Vagina (tissue), 2 donors: Measurements from ENCODE around the gene ATP8A2. TPM values are rescaled to one million over a fixed set of nuclear protein-coding genes. Genes with fewer than 3 reads are reported as not detected.

ENCODE experiments used
- DNase-seq, 2 donors: peaks; one replicate each; pipeline ENCODE4 v3.0.0-alpha.2; 2017; ENCODE audit errors: extremely low spot score in 2 of 2
- H3K27ac ChIP-seq: fragments of 200-600 bp; sonication (generic); one replicate; pipeline ENCODE4 v1.5.1; 2019
- H3K27me3 ChIP-seq: fragments of 200-600 bp; sonication (generic); one replicate; pipeline ENCODE4 v1.5.1; 2019
- H3K36me3 ChIP-seq, 2 donors: fragments of 200-600 bp; sonication (generic); one replicate each; pipeline ENCODE4 v1.5.1; 2017 to 2019
- H3K4me1 ChIP-seq: fragments of 200-600 bp; sonication (generic); one replicate; pipeline ENCODE4 v1.5.1; 2019
- H3K4me3 ChIP-seq, 2 donors: fragments of 200-600 bp; sonication (generic); 1 replicate in 1 of 2; 2 replicates in 1 of 2; pipeline ENCODE4 v1.5.1; 2016 to 2019
- H3K9me3 ChIP-seq: fragments of 200-600 bp; sonication (generic); one replicate; pipeline ENCODE4 v1.5.1; 2019
- POLR2A ChIP-seq, 2 donors: fragments of 450-650 bp; IDR thresholded peaks; one replicate each; pipeline ENCODE4 v1.6.1; 2017; ENCODE audit warnings: antibody characterized with exemption in 2 of 2, mild to moderate bottlenecking in 2 of 2, moderate library complexity in 2 of 2
- POLR2AphosphoS5 ChIP-seq, 2 donors: sonication (generic); formaldehyde crosslinking; IDR thresholded peaks; one replicate each; pipeline ENCODE4 v1.9.0; 2017; ENCODE audit warnings: antibody characterized with exemption in 2 of 2, mild to moderate bottlenecking in 2 of 2, low read depth in 1 of 2; ENCODE audit not compliant: insufficient read depth in 1 of 2
- intact Hi-C: fragments of 100-400 bp; cut with DNase I; formaldehyde crosslinking; loops from one replicate; pipeline ENCODE4 v1.15.1; 2023
- total RNA-seq: library from RNA; depleted of rRNA; stranded (reverse); fragments of >200 nt; gene quantifications from one replicate; pipeline ENCODE4 v1.2.3, GENCODE V29; 2016
- TF ChIP-seq, protein P1 (sequence below), 3 experiments: fragments of 450-650 bp in 2 of 3; fragments of 200-600 bp in 1 of 3; sonication (generic) in 1 of 3; IDR thresholded peaks; one replicate each; pipeline ENCODE4 v1.5.1; 2017 to 2019; ENCODE audit warnings: antibody characterized with exemption in 3 of 3, mild to moderate bottlenecking in 2 of 3, moderate library complexity in 2 of 3

Gene ATP8A2
- total RNA-seq, 1 donor from 2014 or later: 1.5 TPM

DNA sequence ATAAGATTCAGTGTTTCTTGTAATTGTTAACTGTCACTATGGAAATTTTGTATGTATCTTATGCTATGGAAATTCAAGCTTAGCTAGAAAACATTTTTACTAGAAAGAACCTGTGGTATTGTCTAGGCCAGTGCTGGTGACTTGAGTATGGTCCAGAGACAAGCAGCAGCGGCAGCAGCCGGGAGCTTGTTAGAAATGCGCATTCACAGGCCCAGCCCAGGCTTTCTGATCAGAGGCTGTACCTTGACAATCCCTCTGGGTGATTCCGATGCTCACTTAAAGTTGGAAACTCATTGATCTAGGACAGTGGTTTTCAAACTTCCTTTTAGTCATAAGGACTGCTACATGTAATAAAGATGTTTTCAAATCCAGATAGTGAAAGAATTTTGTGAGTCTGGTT lies 392.6 kb downstream of the ATP8A2 start:
- Histone ChIP-seq H3K27me3 (no peaks in the 10 kb centered on the region), H3K4me1 (no peaks in the 10 kb centered on the region), H3K4me3 (no peak overlapping the region), H3K27ac (no peak overlapping the region), H3K36me3 (no peaks in the 10 kb centered on the region), H3K9me3 (no peaks in the 10 kb centered on the region)
- intact Hi-C loops: no loop called here
- TF ChIP-seq, protein P1, sequence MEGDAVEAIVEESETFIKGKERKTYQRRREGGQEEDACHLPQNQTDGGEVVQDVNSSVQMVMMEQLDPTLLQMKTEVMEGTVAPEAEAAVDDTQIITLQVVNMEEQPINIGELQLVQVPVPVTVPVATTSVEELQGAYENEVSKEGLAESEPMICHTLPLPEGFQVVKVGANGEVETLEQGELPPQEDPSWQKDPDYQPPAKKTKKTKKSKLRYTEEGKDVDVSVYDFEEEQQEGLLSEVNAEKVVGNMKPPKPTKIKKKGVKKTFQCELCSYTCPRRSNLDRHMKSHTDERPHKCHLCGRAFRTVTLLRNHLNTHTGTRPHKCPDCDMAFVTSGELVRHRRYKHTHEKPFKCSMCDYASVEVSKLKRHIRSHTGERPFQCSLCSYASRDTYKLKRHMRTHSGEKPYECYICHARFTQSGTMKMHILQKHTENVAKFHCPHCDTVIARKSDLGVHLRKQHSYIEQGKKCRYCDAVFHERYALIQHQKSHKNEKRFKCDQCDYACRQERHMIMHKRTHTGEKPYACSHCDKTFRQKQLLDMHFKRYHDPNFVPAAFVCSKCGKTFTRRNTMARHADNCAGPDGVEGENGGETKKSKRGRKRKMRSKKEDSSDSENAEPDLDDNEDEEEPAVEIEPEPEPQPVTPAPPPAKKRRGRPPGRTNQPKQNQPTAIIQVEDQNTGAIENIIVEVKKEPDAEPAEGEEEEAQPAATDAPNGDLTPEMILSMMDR (IDR thresholded peaks at IDR 0.05): no peak
- no peak for TF ChIP-seq POLR2A (IDR thresholded peaks at IDR 0.05)
- TF ChIP-seq POLR2AphosphoS5 (IDR thresholded peaks at IDR 0.05; ENCODE audit: insufficient read depth in 1 of 2, low read depth in 1 of 2): no peak
- DNase-seq: no peak

DNA sequence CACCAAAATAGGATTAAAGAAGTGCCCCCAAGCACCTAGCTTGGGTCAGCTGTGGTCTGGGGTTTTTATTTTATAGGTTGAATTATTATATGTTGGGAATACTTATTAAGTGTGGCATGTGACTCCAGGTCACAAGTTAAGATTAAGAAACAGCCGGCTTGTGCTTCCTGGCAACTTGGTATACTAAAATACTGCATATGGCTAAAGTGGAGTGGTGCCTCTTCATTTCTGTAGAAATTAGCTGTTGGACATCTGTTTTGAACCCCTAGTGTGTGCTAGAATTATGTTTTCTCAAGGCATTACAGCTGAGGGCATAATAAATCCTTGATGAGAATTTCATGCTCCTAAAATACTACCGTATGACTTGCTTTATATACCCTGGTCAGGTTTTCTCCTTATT lies 393.5 kb downstream of the ATP8A2 start:
- intact Hi-C loops: no loop called here
- no peaks in the 10 kb centered on the region for H3K27me3 ChIP-seq

DNA sequence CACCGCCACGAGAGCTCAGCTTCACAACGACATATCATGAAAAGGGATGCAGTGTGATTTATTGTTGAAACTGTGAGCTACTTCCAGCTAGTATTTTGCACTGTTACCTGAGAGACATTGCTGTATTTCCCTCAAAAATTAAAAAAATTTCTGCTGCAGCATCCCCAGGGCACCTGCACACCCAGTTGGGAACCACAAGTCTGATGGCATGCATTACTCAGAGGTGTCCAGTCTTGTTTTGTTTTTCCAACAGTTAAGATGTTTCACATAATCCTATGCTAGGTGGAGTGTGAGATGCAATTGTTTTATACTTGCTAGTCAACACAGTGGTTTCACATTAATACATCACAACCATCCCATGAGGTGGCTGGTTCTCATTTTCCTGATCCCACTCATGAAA lies 394.8 kb downstream of the ATP8A2 start:
- H3K4me3 ChIP-seq: no peak overlapping the region
- intact Hi-C loops: no loop called here
- H3K9me3 ChIP-seq: no peaks in the 10 kb centered on the region
- no peak overlapping the region for H3K27ac ChIP-seq
- no peaks in the 10 kb centered on the region for H3K4me1 ChIP-seq
- H3K36me3 ChIP-seq: no peaks in the 10 kb centered on the region
- H3K27me3 ChIP-seq: no peaks in the 10 kb centered on the region
- TF ChIP-seq POLR2AphosphoS5 (IDR thresholded peaks at IDR 0.05; ENCODE audit: insufficient read depth in 1 of 2, low read depth in 1 of 2) (no peak), POLR2A (IDR thresholded peaks at IDR 0.05) (no peak)
- TF ChIP-seq, protein P1 (IDR thresholded peaks at IDR 0.05): no peak
- peak in 1 of 2 donors; percentile 44 for DNase-seq

More for the DNA sequence above, 393.5 kb downstream of the ATP8A2 start:
- no peaks in the 10 kb centered on the region for H3K4me1 ChIP-seq
- H3K9me3 ChIP-seq: no peaks in the 10 kb centered on the region
- H3K27ac ChIP-seq: no peak overlapping the region
- DNase-seq: no peak
- no peaks in the 10 kb centered on the region for H3K36me3 ChIP-seq
- no peak overlapping the region for H3K4me3 ChIP-seq
- no peak for TF ChIP-seq POLR2A (IDR thresholded peaks at IDR 0.05)
- TF ChIP-seq, protein P1 (IDR thresholded peaks at IDR 0.05): no peak
- no peak for TF ChIP-seq POLR2AphosphoS5 (IDR thresholded peaks at IDR 0.05; ENCODE audit: insufficient read depth in 1 of 2, low read depth in 1 of 2)

DNA sequence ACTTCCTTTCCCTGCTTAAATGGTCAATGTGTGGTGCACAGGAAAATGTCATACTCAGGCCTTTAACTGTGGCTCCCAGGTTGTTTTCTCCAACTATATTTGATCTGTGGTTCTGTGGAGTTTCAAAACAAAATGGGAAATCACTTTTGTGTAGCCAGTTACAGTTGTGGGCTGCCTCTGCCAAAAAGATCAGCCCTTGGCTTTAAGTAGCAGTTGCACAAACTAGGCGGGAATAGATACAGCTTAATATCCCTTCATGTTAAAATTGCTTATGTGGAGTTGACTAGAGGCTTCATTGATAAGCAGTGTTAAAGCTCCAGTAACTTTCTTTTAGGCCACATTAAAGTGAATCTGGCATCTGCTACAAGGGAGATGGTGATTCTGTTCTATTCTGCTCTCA lies 395.2 kb downstream of the ATP8A2 start:
- peak in 1 of 2 donors; percentile 6 for DNase-seq
- intact Hi-C loops: no loop called here
- TF ChIP-seq POLR2A (IDR thresholded peaks at IDR 0.05) (no peak), POLR2AphosphoS5 (IDR thresholded peaks at IDR 0.05; ENCODE audit: insufficient read depth in 1 of 2, low read depth in 1 of 2) (no peak)
- TF ChIP-seq, protein P1 (IDR thresholded peaks at IDR 0.05): no peak
- H3K36me3 ChIP-seq: no peaks in the 10 kb centered on the region
- no peaks in the 10 kb centered on the region for H3K4me1 ChIP-seq
- H3K4me3 ChIP-seq: no peak overlapping the region
- H3K27me3 ChIP-seq: no peaks in the 10 kb centered on the region
- no peak overlapping the region for H3K27ac ChIP-seq
- H3K9me3 ChIP-seq: no peaks in the 10 kb centered on the region

DNA sequence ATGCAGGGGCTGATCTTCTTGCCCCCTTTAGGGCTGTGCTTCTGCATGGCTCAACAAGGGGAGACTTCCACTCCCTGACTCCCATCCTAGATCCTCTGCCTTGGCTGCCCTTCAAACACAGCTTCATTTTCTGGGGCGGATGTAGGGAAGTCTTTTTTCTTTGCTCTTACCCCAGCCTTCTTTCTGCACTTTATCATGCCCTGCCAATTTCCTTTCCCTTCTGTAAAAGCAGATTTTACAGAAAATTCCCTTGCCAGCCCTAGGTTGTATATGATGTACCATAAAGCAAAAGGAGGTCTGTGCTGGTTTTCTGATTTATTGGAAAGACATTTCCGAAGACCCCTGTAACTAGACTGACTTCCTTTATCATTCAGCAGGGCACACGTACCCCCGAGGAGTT lies 396.6 kb downstream of the ATP8A2 start:
- TF ChIP-seq POLR2AphosphoS5 (IDR thresholded peaks at IDR 0.05; ENCODE audit: insufficient read depth in 1 of 2, low read depth in 1 of 2): no peak
- TF ChIP-seq, protein P1 (IDR thresholded peaks at IDR 0.05): no peak
- TF ChIP-seq POLR2A (IDR thresholded peaks at IDR 0.05): no peak
- Histone ChIP-seq H3K4me1 (no peaks in the 10 kb centered on the region), H3K4me3 (no peak overlapping the region), H3K36me3 (no peaks in the 10 kb centered on the region), H3K9me3 (no peaks in the 10 kb centered on the region), H3K27ac (no peak overlapping the region), H3K27me3 (no peaks in the 10 kb centered on the region)
- DNase-seq: no peak
- intact Hi-C loops: no loop called here
